Measurements from ENCODE around the gene OST4. TPM values are rescaled to one million over a fixed set of nuclear protein-coding genes. Genes with fewer than 3 reads are reported as not detected.
"Not testable (repeated sequence)": the region's sequence is repeated elsewhere in the genome, so short reads cannot be mapped to it uniquely, and the experiment has no call there.

OST4 gene
- 100 to 1,000 TPM; 379 to 465 TPM for total RNA-seq

GRCh38 chr2:27071277-27071989 is at the start of gene OST4:
Gene OST4 (minus strand): TSS chr2:27071654.
- TF ChIP-seq CTCF (IDR thresholded peaks at IDR 0.05), result peak in 1 of 2 donors; percentile 7
- no peaks in the 10 kb centered on the region for H3K9me3 ChIP-seq
- DNase-seq (ENCODE audit: low spot score), result peak; percentile 95
- peaks cover 0 to 56% of the 10 kb centered on the region in 2 donors for H3K4me1 ChIP-seq
- H3K4me3 ChIP-seq, result peak within 1 kb of the TSS; percentile 65 to 98
- peaks cover 25% of the 10 kb centered on the region for H3K36me3 ChIP-seq
- H3K27me3 ChIP-seq, result no peaks in the 10 kb centered on the region
- H3K27ac ChIP-seq, result peak within 1 kb of the TSS; percentile 97 to 98

- not testable (repeated sequence) for H3K27ac ChIP-seq, H3K27me3 ChIP-seq
- H3K4me3 ChIP-seq, result peak overlapping the region in 1 of 2 donors; percentile 50
These were observed 47.8 kb upstream of the OST4 start for GRCh38 chr2:27119330-27119670.

GRCh38 chr2:27118525-27119329 is 47.3 kb upstream of the OST4 start, which contains the start of gene CGREF1:
Gene CGREF1 (minus strand): TSS chr2:27119128. CDS start chr2:27104366, 14,762 bp downstream.
- peak within 1 kb of the TSS; percentile 41 to 50 for H3K4me3 ChIP-seq
- no peak for TF ChIP-seq CTCF (IDR thresholded peaks at IDR 0.05)
- no peak for DNase-seq (ENCODE audit: low spot score)

More at GRCh38 chr2:27119330-27119670, 47.8 kb upstream of the OST4 start:
- not testable (repeated sequence) for DNase-seq (ENCODE audit: low spot score); H3K9me3 ChIP-seq; H3K36me3 ChIP-seq
- H3K4me1 ChIP-seq, result peaks cover 0 to 25% of the 10 kb centered on the region in 2 donors

GRCh38 chr2:27117995-27118524 is 46.6 kb upstream of the OST4 start:
- H3K9me3 ChIP-seq, result no peaks in the 10 kb centered on the region
- peaks cover 0 to 16% of the 10 kb centered on the region in 2 donors for H3K4me1 ChIP-seq
- DNase-seq (ENCODE audit: low spot score), result no peak
- no peaks in the 10 kb centered on the region for H3K27me3 ChIP-seq
- TF ChIP-seq CTCF (IDR thresholded peaks at IDR 0.05), result no peak
- peak overlapping the region; percentile 41 to 50 for H3K4me3 ChIP-seq
- no peak overlapping the region for H3K27ac ChIP-seq
- H3K36me3 ChIP-seq, result no peaks in the 10 kb centered on the region

More at GRCh38 chr2:27118525-27119329, 47.3 kb upstream of the OST4 start, which contains the start of gene CGREF1:
- H3K36me3 ChIP-seq, result no peaks in the 10 kb centered on the region
- peaks cover 0 to 20% of the 10 kb centered on the region in 2 donors for H3K4me1 ChIP-seq
- H3K9me3 ChIP-seq, result no peaks in the 10 kb centered on the region
- H3K27me3 ChIP-seq, result no peaks in the 10 kb centered on the region
- H3K27ac ChIP-seq, result no peak within 1 kb of the TSS

GRCh38 chr2:27115519-27115918 is 44.1 kb upstream of the OST4 start:
- Histone ChIP-seq H3K4me1 (peaks cover 0 to 13% of the 10 kb centered on the region in 2 donors), H3K9me3 (no peaks in the 10 kb centered on the region), H3K4me3 (no peak overlapping the region), H3K27me3 (no peaks in the 10 kb centered on the region), H3K27ac (no peak overlapping the region), H3K36me3 (no peaks in the 10 kb centered on the region)
- no peak for TF ChIP-seq CTCF (IDR thresholded peaks at IDR 0.05)
- DNase-seq (ENCODE audit: low spot score), result no peak

GRCh38 chr2:27111392-27112078 is 40.1 kb upstream of the OST4 start:
- H3K27ac ChIP-seq; H3K9me3 ChIP-seq; H3K4me3 ChIP-seq; H3K27me3 ChIP-seq; H3K4me1 ChIP-seq; DNase-seq (ENCODE audit: low spot score); H3K36me3 ChIP-seq: not testable (repeated sequence)

DNA sequence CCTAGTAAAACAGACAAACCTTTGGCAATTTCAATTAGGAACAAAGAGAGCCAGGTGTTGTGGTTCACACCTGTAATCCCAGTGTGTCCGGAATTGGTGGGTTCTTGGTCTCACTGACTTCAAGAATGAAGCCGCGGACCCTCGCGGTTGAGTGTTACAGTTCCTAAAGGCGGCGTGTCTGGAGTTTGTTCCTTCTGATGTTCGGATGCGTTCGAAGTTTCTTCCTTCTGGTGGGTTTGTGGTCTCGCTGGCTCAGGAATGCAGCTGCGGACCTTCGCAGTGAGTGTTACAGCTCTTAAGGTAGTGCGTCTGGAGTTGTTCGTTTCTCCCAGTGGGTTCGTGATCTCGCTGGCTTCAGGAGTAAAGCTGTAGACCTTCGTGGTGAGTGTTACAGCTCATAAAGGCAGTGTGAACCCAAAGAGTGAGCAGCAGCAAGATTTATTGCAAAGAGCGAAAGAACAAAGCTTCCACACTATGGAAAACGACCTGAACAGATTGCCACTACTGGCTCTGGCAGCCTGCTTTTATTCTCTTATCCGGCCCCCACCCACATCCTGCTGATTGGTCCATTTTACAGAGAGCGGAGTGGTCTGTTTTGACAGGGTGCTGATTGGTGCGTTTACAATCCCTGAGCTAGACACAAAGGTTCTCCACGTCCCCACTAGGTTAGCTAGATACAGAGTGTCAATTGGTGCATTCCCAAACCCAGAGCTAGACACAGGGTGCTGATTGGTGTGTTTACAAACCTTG is 39.3 kb upstream of the OST4 start:
- not testable (repeated sequence) for DNase-seq (ENCODE audit: low spot score); H3K36me3 ChIP-seq; H3K27me3 ChIP-seq; H3K4me1 ChIP-seq; H3K27ac ChIP-seq; H3K9me3 ChIP-seq; H3K4me3 ChIP-seq

All from right atrium auricular region (tissue), 2 donors.